ENCODE measurements around the gene DENND4C.

DNA sequence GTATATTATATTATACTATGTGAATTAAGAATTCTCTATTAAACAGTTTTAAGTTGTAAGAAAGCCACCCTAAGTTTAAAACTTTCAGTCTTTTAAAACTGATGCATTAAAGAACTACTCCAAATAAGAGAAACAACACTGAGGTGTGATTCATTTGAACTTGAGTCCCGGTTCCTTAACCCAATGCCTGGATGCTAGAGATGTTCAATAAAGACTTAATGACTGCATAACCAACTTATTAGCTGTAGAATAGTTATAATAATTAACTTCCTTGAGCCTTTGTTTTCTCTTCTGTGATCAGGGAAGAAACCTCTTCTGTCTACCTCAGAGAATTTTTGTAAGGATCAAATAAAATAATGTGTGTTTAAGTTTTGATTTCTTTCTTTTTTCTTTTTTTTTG, 45.3 kb upstream of the DENND4C start:
- no peak for TF ChIP-seq EZH2 (IDR thresholded peaks at IDR 0.05; ENCODE audit: low read depth)
- TF ChIP-seq, protein P1, sequence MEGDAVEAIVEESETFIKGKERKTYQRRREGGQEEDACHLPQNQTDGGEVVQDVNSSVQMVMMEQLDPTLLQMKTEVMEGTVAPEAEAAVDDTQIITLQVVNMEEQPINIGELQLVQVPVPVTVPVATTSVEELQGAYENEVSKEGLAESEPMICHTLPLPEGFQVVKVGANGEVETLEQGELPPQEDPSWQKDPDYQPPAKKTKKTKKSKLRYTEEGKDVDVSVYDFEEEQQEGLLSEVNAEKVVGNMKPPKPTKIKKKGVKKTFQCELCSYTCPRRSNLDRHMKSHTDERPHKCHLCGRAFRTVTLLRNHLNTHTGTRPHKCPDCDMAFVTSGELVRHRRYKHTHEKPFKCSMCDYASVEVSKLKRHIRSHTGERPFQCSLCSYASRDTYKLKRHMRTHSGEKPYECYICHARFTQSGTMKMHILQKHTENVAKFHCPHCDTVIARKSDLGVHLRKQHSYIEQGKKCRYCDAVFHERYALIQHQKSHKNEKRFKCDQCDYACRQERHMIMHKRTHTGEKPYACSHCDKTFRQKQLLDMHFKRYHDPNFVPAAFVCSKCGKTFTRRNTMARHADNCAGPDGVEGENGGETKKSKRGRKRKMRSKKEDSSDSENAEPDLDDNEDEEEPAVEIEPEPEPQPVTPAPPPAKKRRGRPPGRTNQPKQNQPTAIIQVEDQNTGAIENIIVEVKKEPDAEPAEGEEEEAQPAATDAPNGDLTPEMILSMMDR (conservative IDR thresholded peaks at IDR 0.05): no peak

Measured in PC-9 (cell line).